Body of pancreas (tissue), 4 donors: Measurements from ENCODE around the gene TBCA.

ENCODE experiments used
- CTCF ChIP-seq, 7 experiments: fragments of 450-650 bp in 4 of 7; fragments of 200-600 bp in 3 of 7; sonication (generic) in 3 of 7; IDR thresholded peaks; one replicate each; pipeline ENCODE4 v1.5.1; 2016 to 2019; ENCODE audit warnings: antibody characterized with exemption in 7 of 7
- POLR2A ChIP-seq, 3 donors: fragments of 450-650 bp; IDR thresholded peaks; one replicate each; pipeline ENCODE4 v1.6.1; 2016; ENCODE audit warnings: antibody characterized with exemption in 3 of 3, mild to moderate bottlenecking in 2 of 3

- no peak for TF ChIP-seq POLR2A (IDR thresholded peaks at IDR 0.05)
- TF ChIP-seq CTCF (IDR thresholded peaks at IDR 0.05): no peak
Measured at GRCh38 chr5:77663090-77663863, 112.9 kb downstream of the TBCA start.
